ENCODE results near the gene TFPI.
"Not testable (repeated sequence)": the region's sequence is repeated elsewhere in the genome, so short reads cannot be mapped to it uniquely, and the experiment has no call there.

TFPI gene

DNA sequence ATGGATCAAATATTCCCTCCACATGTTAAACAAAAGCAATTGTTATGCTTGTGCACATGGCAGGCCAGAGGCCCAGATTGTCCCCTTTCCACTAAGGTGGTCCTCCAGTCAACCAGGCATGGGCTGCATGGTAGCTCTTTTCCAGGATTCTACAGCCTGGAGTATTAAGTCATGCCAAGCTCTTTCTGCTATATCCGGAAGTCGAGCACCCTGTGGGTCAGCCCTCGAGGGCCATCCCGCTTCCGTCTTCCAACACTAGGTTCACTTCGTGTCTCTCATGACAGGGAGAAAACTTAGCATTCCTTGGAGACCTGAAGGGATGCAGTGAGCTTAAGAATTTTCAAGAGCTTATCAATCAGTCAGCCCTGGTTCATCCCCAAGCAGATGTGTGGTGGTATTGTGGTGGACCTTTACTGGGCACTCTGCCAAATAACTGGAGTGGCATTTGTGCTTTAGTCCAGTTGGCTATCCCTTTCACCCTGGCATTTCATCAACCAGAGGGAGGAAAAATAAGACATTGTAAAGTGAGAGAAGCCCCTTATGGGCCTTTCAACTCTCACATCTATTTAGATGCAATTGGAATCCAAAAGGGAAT is 39.9 kb downstream of the TFPI start:
- Histone ChIP-seq H3K4me1 (ENCODE audit: control insufficient read depth, insufficient read depth, low read length) (peaks cover 28% of the 10 kb centered on the region), H3K9me3 (ENCODE audit: control insufficient read depth, insufficient read depth, low read depth, low read length) (peaks cover 25% of the 10 kb centered on the region)
- not testable (repeated sequence) for H3K36me3 ChIP-seq (ENCODE audit: control insufficient read depth, insufficient read depth, low read length); H3K4me3 ChIP-seq (ENCODE audit: low read depth, low read length); H3K27me3 ChIP-seq (ENCODE audit: control insufficient read depth, insufficient read depth, low read length); H3K27ac ChIP-seq (ENCODE audit: low read depth, low read length); H3K9ac ChIP-seq (ENCODE audit: low read length)

DNA sequence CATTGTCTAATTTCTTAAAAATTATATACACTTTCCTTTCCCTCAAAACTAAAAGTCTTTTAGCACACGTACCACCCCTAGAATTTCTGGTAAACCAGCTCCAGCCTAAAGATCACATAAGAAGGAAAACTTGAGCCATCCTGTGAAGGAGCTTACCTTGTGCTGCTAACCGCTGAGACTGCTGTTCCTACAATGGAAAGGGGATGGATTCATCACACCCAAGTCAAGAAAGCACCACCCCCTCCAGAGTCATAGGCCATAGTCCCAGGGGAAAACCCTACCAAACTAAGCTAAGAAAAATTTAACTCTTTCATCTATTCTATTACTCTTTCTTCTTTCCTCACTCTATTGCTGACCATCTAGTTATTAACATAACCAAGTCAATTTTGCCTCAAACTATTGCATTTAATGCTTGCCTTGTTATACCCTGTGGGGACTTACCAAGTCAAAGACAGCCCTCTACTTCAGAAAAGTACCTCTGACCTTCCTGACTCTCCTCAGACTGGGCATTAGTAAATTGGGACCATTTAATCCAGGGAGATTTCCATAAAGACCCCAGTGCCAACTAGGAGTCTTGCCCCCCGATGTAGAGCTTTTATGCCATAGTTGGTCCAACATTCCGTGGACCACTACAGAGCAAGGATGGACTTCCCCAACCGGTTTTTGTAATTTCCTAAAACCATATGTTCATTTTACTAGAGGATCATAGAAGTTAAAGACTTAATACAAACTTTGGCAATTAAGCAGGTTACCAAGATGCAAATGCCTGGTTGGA is 40.6 kb downstream of the TFPI start:
- H3K27ac ChIP-seq (ENCODE audit: low read depth, low read length); H3K9ac ChIP-seq (ENCODE audit: low read length): not testable (repeated sequence)
- peaks cover 25% of the 10 kb centered on the region for H3K4me1 ChIP-seq (ENCODE audit: control insufficient read depth, insufficient read depth, low read length)

DNA sequence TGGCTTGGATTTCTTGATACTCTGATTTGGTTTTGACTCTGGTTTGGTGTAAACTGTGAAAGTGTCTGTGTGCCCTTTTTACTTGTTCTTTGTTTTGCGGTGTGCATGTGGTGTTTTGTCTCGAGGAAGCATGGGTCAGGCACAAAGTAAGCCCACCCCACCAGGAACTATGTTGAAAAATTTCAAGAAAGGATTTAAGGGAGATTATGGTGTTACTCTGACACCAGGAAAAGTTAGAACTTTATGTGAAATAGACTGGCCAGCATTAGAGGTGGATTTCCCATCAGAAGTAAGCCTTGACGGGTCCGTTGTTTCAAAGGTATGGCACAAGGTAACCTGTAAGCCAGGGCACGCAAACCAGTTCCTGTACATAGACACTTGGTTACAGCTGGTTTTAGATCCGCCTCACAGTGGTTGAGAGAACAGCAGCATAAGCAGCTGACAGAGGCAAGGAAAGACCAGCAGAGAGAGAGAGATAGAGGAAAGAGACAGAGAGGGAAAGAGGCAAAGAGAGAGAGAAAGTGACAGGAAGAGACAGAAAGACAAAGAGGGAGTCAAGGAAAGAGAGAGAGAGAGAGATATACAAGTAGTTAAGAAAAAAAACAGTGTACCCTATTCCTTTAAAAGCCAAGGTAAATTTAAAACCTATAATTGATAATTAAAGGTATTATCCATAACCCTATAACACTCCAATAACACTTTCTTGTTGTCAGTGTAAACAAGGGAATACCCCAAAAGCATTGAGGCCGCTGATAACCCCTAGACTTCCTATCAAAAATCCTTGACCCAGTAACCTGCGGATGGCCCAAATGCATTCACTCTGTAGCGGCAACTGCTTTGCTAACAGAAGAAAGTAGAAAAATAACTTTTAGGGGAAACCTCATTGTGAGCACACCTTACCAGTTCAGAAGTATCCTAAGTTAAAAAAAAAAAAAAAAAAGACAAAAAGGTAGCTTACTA is 42.6 kb downstream of the TFPI start:
- Histone ChIP-seq H3K4me1 (ENCODE audit: control insufficient read depth, insufficient read depth, low read length) (peaks cover 25% of the 10 kb centered on the region), H3K36me3 (ENCODE audit: control insufficient read depth, insufficient read depth, low read length) (no peaks in the 10 kb centered on the region), H3K9me3 (ENCODE audit: control insufficient read depth, insufficient read depth, low read depth, low read length) (peaks cover 9% of the 10 kb centered on the region), H3K27me3 (ENCODE audit: control insufficient read depth, insufficient read depth, low read length) (no peaks in the 10 kb centered on the region), H3K9ac (ENCODE audit: low read length) (peak overlapping the region; percentile 50), H3K27ac (ENCODE audit: low read depth, low read length) (no peak overlapping the region), H3K4me3 (ENCODE audit: low read depth, low read length) (peak overlapping the region; percentile 24; the same call in 1 of the 2 replicates)

More for the DNA sequence above, 40.6 kb downstream of the TFPI start:
- not testable (repeated sequence) for H3K36me3 ChIP-seq (ENCODE audit: control insufficient read depth, insufficient read depth, low read length); H3K27me3 ChIP-seq (ENCODE audit: control insufficient read depth, insufficient read depth, low read length)
- peaks cover 19% of the 10 kb centered on the region for H3K9me3 ChIP-seq (ENCODE audit: control insufficient read depth, insufficient read depth, low read depth, low read length)
- H3K4me3 ChIP-seq (ENCODE audit: low read depth, low read length), result peak overlapping the region; percentile 1; the same call in 1 of the 2 replicates

DNA sequence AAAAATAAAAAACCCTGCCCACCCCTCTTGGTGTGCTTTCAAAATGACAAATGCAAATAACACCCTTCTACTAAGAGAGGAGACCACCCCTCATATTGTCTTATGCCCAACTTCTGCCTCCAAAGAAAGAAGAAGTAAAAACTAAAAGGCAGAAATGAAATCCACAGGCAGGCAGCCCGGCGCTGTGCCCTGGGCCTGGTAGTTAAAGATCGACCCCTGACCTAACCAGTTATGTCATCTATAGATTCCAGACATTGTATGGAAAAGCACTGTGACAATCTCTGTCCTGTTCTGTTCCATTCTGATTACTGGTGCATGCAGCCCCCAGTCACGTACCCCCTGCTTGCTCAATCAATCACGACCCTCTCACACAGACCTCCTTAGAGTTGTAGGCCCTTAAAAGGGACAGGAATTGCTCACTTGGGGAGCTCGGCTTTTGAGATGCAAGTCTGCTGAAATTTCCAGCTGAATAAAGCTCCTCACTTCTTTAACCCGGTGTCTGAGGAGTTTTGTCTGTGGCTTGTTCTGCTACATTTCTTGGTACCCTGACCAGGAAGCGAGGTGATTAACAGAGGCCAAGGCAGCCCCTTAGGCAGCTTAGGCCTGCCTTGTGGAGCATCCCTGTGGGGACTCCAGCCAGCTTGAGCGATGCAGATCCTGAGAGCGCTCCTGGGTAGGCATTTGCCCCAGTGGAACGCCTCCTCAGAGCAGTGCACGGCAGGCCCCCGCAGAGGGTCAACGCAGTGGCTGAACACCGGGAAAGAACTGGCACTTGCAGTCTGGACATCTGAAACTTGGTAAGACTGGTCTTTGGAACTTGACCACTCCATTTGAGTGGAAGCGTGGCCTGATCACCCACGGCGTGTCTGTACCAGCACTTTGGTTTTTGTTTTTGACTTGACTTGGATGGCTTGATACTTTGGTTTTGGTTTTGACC is 43.5 kb downstream of the TFPI start:
- H3K9ac ChIP-seq (ENCODE audit: low read length), result peak overlapping the region; percentile 50
- H3K4me1 ChIP-seq (ENCODE audit: control insufficient read depth, insufficient read depth, low read length), result peaks cover 25% of the 10 kb centered on the region
- not testable (repeated sequence) for H3K36me3 ChIP-seq (ENCODE audit: control insufficient read depth, insufficient read depth, low read length); H3K27me3 ChIP-seq (ENCODE audit: control insufficient read depth, insufficient read depth, low read length); H3K27ac ChIP-seq (ENCODE audit: low read depth, low read length); H3K9me3 ChIP-seq (ENCODE audit: control insufficient read depth, insufficient read depth, low read depth, low read length)
- H3K4me3 ChIP-seq (ENCODE audit: low read depth, low read length), result peak overlapping the region; percentile 24; the same call in 1 of the 2 replicates

DNA sequence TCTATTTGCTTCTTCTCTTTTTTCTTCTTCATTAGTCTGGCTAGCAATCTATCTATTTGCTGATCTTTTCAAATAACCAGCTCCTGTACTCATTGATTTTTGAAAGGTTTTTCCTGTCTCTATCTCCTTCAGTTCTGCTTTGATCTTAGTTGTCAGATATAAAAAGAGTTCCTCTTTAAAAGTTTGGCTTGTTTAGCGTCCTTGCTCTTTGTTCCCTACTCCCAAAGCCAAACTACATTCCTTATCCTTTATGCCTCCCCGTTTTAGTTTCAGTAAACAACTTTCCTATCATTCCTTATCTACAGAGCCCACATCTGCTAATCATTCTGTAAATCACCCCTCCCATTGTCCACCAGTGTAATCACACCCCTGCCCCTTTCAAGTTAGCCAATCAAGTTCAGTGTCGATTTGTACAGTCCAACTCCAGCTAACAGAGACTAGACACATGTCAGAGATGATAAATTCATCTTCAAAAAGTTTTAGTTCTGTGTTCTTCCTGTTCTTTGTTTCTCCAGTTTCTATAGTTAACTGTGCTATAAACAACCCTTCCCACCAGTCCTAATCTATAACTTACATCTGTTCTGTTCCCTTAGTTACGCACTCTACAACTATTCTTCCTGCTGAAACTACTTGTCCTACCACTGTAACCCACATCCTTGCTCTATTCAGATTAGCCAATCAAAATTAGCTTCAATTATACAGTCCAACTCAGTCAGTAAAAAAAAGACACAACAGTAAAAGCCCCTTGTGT is 44.4 kb downstream of the TFPI start:
- Histone ChIP-seq H3K4me1 (ENCODE audit: control insufficient read depth, insufficient read depth, low read length) (peaks cover 28% of the 10 kb centered on the region), H3K36me3 (ENCODE audit: control insufficient read depth, insufficient read depth, low read length) (no peaks in the 10 kb centered on the region), H3K9me3 (ENCODE audit: control insufficient read depth, insufficient read depth, low read depth, low read length) (peaks cover 6% of the 10 kb centered on the region; the same call in 1 of the 2 replicates), H3K27ac (ENCODE audit: low read depth, low read length) (peak overlapping the region; percentile 2; the same call in 1 of the 2 replicates), H3K9ac (ENCODE audit: low read length) (no peak overlapping the region), H3K4me3 (ENCODE audit: low read depth, low read length) (no peak overlapping the region), H3K27me3 (ENCODE audit: control insufficient read depth, insufficient read depth, low read length) (no peaks in the 10 kb centered on the region)

DNA sequence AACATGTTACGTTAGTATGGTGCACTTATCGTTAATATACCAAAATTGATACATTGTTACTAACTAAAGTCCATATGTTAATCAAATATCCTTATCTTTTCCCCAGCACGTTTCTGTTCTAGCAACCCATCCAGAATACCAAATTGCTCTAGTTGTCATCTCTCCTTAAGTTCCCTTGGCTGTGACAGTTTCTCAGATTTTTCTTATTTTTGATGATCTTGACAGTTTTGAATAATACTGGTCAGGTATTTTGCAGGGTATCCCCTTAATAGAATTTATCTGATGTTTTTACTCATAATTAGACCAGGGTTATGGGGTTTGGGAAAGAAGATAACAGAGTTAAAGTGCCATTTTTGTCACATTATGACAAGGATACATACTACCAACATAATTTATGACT is 47.8 kb downstream of the TFPI start:
- Histone ChIP-seq H3K9ac (ENCODE audit: low read length) (no peak overlapping the region), H3K4me1 (ENCODE audit: control insufficient read depth, insufficient read depth, low read length) (peaks cover 50% of the 10 kb centered on the region), H3K9me3 (ENCODE audit: control insufficient read depth, insufficient read depth, low read depth, low read length) (peaks cover 6% of the 10 kb centered on the region; the same call in 1 of the 2 replicates), H3K27ac (ENCODE audit: low read depth, low read length) (no peak overlapping the region), H3K27me3 (ENCODE audit: control insufficient read depth, insufficient read depth, low read length) (no peaks in the 10 kb centered on the region), H3K36me3 (ENCODE audit: control insufficient read depth, insufficient read depth, low read length) (no peaks in the 10 kb centered on the region), H3K4me3 (ENCODE audit: low read depth, low read length) (no peak overlapping the region)

DNA sequence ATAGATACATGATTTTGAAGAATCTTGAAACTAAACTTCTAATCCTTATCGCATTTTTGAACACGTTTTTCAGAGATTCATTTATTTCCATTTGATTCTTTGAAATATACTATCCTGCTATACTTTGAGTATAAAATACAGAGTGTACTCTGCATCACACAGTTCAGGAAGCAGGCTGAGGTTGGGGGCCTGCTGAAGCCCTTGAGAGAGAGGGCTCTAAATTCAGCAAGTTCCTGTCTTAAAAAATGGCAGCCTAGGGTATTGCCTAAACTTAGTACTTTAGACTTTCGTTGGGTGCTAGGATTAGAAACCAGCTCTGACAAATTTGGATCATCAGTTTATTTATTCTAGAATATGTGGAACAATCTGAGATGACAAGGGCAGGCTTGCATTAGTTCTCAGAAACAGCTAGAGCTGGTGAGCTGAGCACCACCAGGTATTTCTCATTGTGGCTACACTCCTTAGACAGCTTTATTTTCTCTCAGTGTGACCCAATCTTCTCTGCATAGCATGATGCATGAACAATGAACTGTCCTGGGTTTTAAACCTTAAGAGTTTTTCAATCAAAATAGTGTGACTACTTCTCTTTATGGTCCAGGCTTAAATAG is 49.1 kb downstream of the TFPI start:
- peaks cover 53% of the 10 kb centered on the region for H3K4me1 ChIP-seq (ENCODE audit: control insufficient read depth, insufficient read depth, low read length)

DNA sequence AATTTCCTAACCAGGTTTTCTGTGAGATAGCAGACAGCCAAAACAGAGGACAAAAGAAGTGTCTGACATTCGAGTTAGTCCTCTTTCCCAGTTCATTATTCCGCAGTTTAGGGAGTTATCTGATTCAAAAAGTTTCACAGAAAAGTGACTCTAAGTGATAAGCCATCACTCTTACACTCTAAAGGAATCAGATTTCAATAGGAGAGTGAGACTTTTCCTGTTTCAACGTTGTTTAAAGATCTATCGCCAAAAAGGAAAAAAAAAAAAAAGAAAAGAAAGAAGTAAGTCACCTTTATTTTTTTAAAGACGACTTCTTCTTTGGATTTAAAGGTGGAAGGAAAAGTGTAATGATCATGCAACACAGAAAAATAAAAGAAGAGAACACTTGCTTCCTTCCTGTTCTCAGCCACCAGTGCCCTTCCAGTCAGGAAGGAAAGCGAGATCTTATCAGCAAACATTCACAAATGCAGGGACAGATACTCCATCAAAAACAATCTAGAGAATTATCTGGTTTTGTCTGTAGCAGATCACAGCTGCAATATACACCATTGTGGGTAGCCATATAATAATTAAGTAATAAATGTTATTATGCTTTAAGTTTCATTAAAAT is 49.8 kb downstream of the TFPI start:
- no peak overlapping the region for H3K4me3 ChIP-seq (ENCODE audit: low read depth, low read length)
- peaks cover 6% of the 10 kb centered on the region; the same call in 1 of the 2 replicates for H3K9me3 ChIP-seq (ENCODE audit: control insufficient read depth, insufficient read depth, low read depth, low read length)
- H3K27me3 ChIP-seq (ENCODE audit: control insufficient read depth, insufficient read depth, low read length), result no peaks in the 10 kb centered on the region
- H3K27ac ChIP-seq (ENCODE audit: low read depth, low read length), result peak overlapping the region; percentile 44; the same call in 1 of the 2 replicates
- no peaks in the 10 kb centered on the region for H3K36me3 ChIP-seq (ENCODE audit: control insufficient read depth, insufficient read depth, low read length)
- H3K4me1 ChIP-seq (ENCODE audit: control insufficient read depth, insufficient read depth, low read length), result peaks cover 47% of the 10 kb centered on the region
- H3K9ac ChIP-seq (ENCODE audit: low read length), result no peak overlapping the region

More for the DNA sequence above, 49.1 kb downstream of the TFPI start:
- Histone ChIP-seq H3K27me3 (ENCODE audit: control insufficient read depth, insufficient read depth, low read length) (no peaks in the 10 kb centered on the region), H3K4me3 (ENCODE audit: low read depth, low read length) (no peak overlapping the region), H3K9me3 (ENCODE audit: control insufficient read depth, insufficient read depth, low read depth, low read length) (peaks cover 6% of the 10 kb centered on the region; the same call in 1 of the 2 replicates), H3K9ac (ENCODE audit: low read length) (no peak overlapping the region), H3K27ac (ENCODE audit: low read depth, low read length) (no peak overlapping the region), H3K36me3 (ENCODE audit: control insufficient read depth, insufficient read depth, low read length) (no peaks in the 10 kb centered on the region)

DNA sequence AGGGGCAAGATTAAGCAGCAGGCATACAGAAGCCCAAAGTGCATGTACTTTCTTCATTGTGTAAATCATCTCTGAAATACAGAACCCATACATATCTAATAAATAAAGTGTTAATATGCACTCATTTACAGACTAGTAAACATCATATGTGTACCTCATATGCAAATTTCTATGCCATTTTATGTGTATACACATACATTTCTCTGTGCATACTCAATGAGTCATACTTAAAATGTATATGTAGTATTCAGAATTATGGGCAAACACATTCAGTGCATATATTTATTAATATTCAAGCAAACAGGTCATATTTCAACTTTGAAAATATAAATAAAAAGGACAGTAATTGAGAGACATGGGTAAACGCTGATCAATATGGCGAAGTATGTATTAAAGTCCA is 50.5 kb downstream of the TFPI start:
- Histone ChIP-seq H3K4me1 (ENCODE audit: control insufficient read depth, insufficient read depth, low read length) (peaks cover 47% of the 10 kb centered on the region), H3K36me3 (ENCODE audit: control insufficient read depth, insufficient read depth, low read length) (no peaks in the 10 kb centered on the region), H3K9ac (ENCODE audit: low read length) (no peak overlapping the region), H3K4me3 (ENCODE audit: low read depth, low read length) (no peak overlapping the region), H3K27me3 (ENCODE audit: control insufficient read depth, insufficient read depth, low read length) (no peaks in the 10 kb centered on the region), H3K9me3 (ENCODE audit: control insufficient read depth, insufficient read depth, low read depth, low read length) (peaks cover 6% of the 10 kb centered on the region; the same call in 1 of the 2 replicates), H3K27ac (ENCODE audit: low read depth, low read length) (peak overlapping the region; percentile 44; the same call in 1 of the 2 replicates)
